K562 (cell line): ENCODE data around the gene SMAD3. TPM values are rescaled to one million over a fixed set of nuclear protein-coding genes. Genes with fewer than 3 reads are reported as not detected.

ENCODE experiments used
- ATAC-seq: fragments of 200-7000 bp; cut with Tn5 transposase; 3 replicates; pipeline ENCODE4 v1.9.1; 2020; ENCODE audit warnings: moderate library complexity
- BruUV-seq: library from RNA; stranded (reverse); fragments of 400-500 nt; replicated peaks from 2 replicates; lab custom pipeline; 2021; lab: Mats Ljungman, UMichigan
- CTCF ChIA-PET: fragments of 300-600 bp; formaldehyde crosslinking; extraction: SDS; loops from one replicate; lab custom pipeline; 2021; ENCODE audit warnings: low intra/inter-chr PET ratio; lab: Yijun Ruan, JAX
- POLR2A ChIA-PET: fragments of 300-600, 350-650 bp; sonication (Branson Sonifier 250); formaldehyde crosslinking; extraction: SDS; loops from one replicate; lab custom pipeline; 2021; ENCODE audit warnings: antibody characterized with exemption, inconsistent platforms; lab: Yijun Ruan, JAX
- DNase-seq, 4 experiments: peaks; one replicate each; pipeline versions ENCODE4 v3.0.0 to v3.0.0-alpha.2; 2011 to 2018; ENCODE audit warnings: low spot score in 3 of 4, mixed read lengths in 3 of 4; ENCODE audit errors: extremely low read depth in 1 of 4
- FAIRE-seq: peaks from 2 replicates; lab custom pipeline; 2011; peaks lifted over from hg19 to GRCh38; lab: Jason Lieb, UNC
- H2AFZ ChIP-seq: 2 replicates; pipeline ENCODE4 v1.6.0; 2011; ENCODE audit warnings: low read depth, low read length, control low read depth, inconsistent platforms
- H3K27ac ChIP-seq: fragments of 200-600 bp; 3 replicates; pipeline ENCODE4 v1.8.0; 2011; ENCODE audit warnings: low read depth, mild to moderate bottlenecking, control low read depth, inconsistent platforms, low read length, moderate library complexity, mixed read lengths; ENCODE audit errors: extremely low read depth
- H3K27me3 ChIP-seq, 2 experiments: fragments of 300-600 bp in 1 of 2; 2 replicates in 1 of 2; 3 replicates in 1 of 2; pipeline versions ENCODE4 v1.6.0 to v1.8.0; 2011; ENCODE audit warnings: inconsistent platforms in 2 of 2, low read length in 2 of 2, mild to moderate bottlenecking in 1 of 2, mixed read lengths in 1 of 2, moderate library complexity in 1 of 2; ENCODE audit not compliant: control insufficient read depth in 2 of 2, insufficient read depth in 2 of 2
- H3K36me3 ChIP-seq: fragments of 300-600 bp; 3 replicates; pipeline ENCODE4 v1.8.0; 2011; ENCODE audit warnings: mild to moderate bottlenecking, low read length, inconsistent platforms; ENCODE audit not compliant: control insufficient read depth, insufficient read depth
- H3K4me1 ChIP-seq, 2 experiments: fragments of 200-600 bp in 1 of 2; replicated peaks in 1 of 2; 2 replicates in 1 of 2; 3 replicates in 1 of 2; pipeline versions ENCODE4 v1.5.1 to v1.8.0; 2011; ENCODE audit warnings: inconsistent platforms in 2 of 2, low read length in 2 of 2, mild to moderate bottlenecking in 1 of 2, mixed read lengths in 1 of 2, moderate library complexity in 1 of 2; ENCODE audit not compliant: control insufficient read depth in 2 of 2, insufficient read depth in 2 of 2
- H3K4me2 ChIP-seq: 2 replicates; pipeline ENCODE4 v1.6.1; 2011; ENCODE audit warnings: low read length, control low read depth, inconsistent platforms, mixed read lengths; ENCODE audit not compliant: insufficient read depth
- H3K4me3 ChIP-seq: fragments of 200-600 bp; sonication (generic), shearing (Covaris generic); 2 replicates; pipeline ENCODE4 v1.5.1; 2016; ENCODE audit warnings: control low read depth, inconsistent platforms
- H3K79me2 ChIP-seq: fragments of 200-600 bp; 3 replicates; pipeline ENCODE4 v1.8.0; 2011; ENCODE audit warnings: low read length, inconsistent platforms; ENCODE audit not compliant: control insufficient read depth, insufficient read depth
- H3K9ac ChIP-seq, 2 experiments: 2 replicates each; pipeline versions ENCODE4 v1.6.0 to v1.6.1; 2011; ENCODE audit warnings: low read depth in 2 of 2, low read length in 2 of 2, control low read depth in 1 of 2, inconsistent platforms in 1 of 2, mild to moderate bottlenecking in 1 of 2, mixed read lengths in 1 of 2; ENCODE audit not compliant: insufficient read depth in 1 of 2
- H3K9me1 ChIP-seq: one replicate; pipeline ENCODE4 v1.6.0; 2011; ENCODE audit warnings: inconsistent platforms, mild to moderate bottlenecking, low read length, moderate library complexity; ENCODE audit not compliant: control insufficient read depth, insufficient read depth
- H3K9me3 ChIP-seq: replicated peaks from 2 replicates; pipeline ENCODE4 v1.5.1; 2011; ENCODE audit warnings: low read depth, low read length, inconsistent platforms; ENCODE audit not compliant: control insufficient read depth, insufficient read depth
- H4K20me1 ChIP-seq: replicated peaks from 2 replicates; pipeline ENCODE4 v1.6.1; 2011; ENCODE audit warnings: low read length, inconsistent platforms, mixed read lengths; ENCODE audit not compliant: control insufficient read depth, insufficient read depth
- BCL6 ChIP-seq: fragments of 250-450 bp; sonication (Bioruptor Pico); IDR thresholded peaks from 2 replicates; pipeline ENCODE4 v1.4.0; 2020
- CHD1 ChIP-seq: fragments of 200-600 bp; sonication (generic); IDR thresholded peaks from one replicate; pipeline ENCODE4 v1.6.1; 2012; ENCODE audit warnings: mild to moderate bottlenecking, moderate library complexity, low read length, inconsistent platforms
- ETS2 ChIP-seq: IDR thresholded peaks from 2 replicates; pipeline ENCODE4 v1.6.1; 2016; ENCODE audit warnings: borderline replicate concordance, missing genetic modification characterization, mild to moderate bottlenecking, moderate library complexity, missing compliant biosample characterization; ENCODE audit not compliant: poor library complexity, severe bottlenecking
- HLTF ChIP-seq: fragments of 450-650 bp; IDR thresholded peaks from 2 replicates; pipeline ENCODE4 v1.6.1; 2016
- IRF9 ChIP-seq: fragments of 450-650 bp; IDR thresholded peaks from 2 replicates; pipeline ENCODE4 v1.6.1; 2016; ENCODE audit warnings: missing biosample characterization, missing genetic modification characterization
- KDM2B ChIP-seq: fragments of 250-450 bp; sonication (Bioruptor Pico); IDR thresholded peaks from 2 replicates; pipeline ENCODE4 v1.8.0; 2021; ENCODE audit warnings: mild to moderate bottlenecking, moderate library complexity
- MCM5 ChIP-seq: fragments of 450-650 bp; IDR thresholded peaks from 2 replicates; pipeline ENCODE4 v1.6.1; 2016; ENCODE audit warnings: low read depth
- MEF2A ChIP-seq: IDR thresholded peaks from 2 replicates; pipeline ENCODE4 v1.6.1; 2011; ENCODE audit warnings: low read depth, mild to moderate bottlenecking, low read length, moderate library complexity; ENCODE audit not compliant: control insufficient read depth
- NFE2 ChIP-seq: IDR thresholded peaks from 2 replicates; pipeline ENCODE4 v1.6.1; 2014; ENCODE audit warnings: antibody characterized with exemption, low read depth
- RB1 ChIP-seq: fragments of 450-650 bp; IDR thresholded peaks from 2 replicates; pipeline ENCODE4 v1.6.1; 2017; ENCODE audit warnings: low read depth, mild to moderate bottlenecking
- RHOXF2B ChIP-seq: fragments of 250-450 bp; sonication (Bioruptor Pico); conservative IDR thresholded peaks from 2 replicates; pipeline ENCODE4 v1.5.1; 2021
- TSC22D4 ChIP-seq: fragments of 450-650 bp; IDR thresholded peaks from 2 replicates; pipeline ENCODE4 v1.6.1; 2016; ENCODE audit warnings: missing genetic modification characterization, missing biosample characterization, control low read depth
- ZBED1 ChIP-seq: IDR thresholded peaks from 2 replicates; pipeline ENCODE4 v1.6.1; 2014
- ZNF354B ChIP-seq: fragments of 250-450 bp; sonication (Bioruptor Pico); IDR thresholded peaks from 2 replicates; pipeline ENCODE4 v1.4.0; 2020
- ZNF707 ChIP-seq: fragments of 250-450 bp; sonication (Bioruptor Pico); conservative IDR thresholded peaks from 2 replicates; pipeline ENCODE4 v1.8.0; 2022; ENCODE audit warnings: inconsistent platforms, mild to moderate bottlenecking, moderate library complexity
- ZNF778 ChIP-seq: fragments of 450-650 bp; formaldehyde crosslinking; IDR thresholded peaks from 2 replicates; pipeline ENCODE4 v1.4.0; 2020; ENCODE audit warnings: mild to moderate bottlenecking, moderate library complexity
- WGBS: fragments of 100-300 bp; shearing (Covaris generic); methylation state at CpG from one replicate; pipeline ENCODE4 v1.1.6; 2016; ENCODE audit warnings: low coverage, mixed read lengths; ENCODE audit not compliant: insufficient coverage; ENCODE audit errors: missing lambda C conversion rate; 5-methylcytosine and 5-hydroxymethylcytosine counted together
- in situ Hi-C: fragments of 300-500 bp; cut with MboI; formaldehyde crosslinking; loops from 4 replicates; pipeline ENCODE4 v1.15.0; 2018; ENCODE audit warnings: inconsistent platforms, mixed read lengths
- intact Hi-C: fragments of 100-400 bp; cut with micrococcal nuclease; formaldehyde crosslinking; loops from 2 replicates; pipeline ENCODE4 v1.14.2; 2022
- polyA plus RNA-seq, 8 experiments: library from polyadenylated mRNA; depleted of rRNA in 4 of 8; stranded (reverse) in 5 of 8; unstranded in 3 of 8; fragments of >200 nt; fragmentation: Nextera tagmentation in 2 of 8; fragmentation: Illumina TruSeq in 1 of 8; extraction: Ambion mirVana in 2 of 8; extraction: Trizol in 1 of 8; gene quantifications; 2 replicates each; pipeline versions ENCODE4 v1.2.1 to v1.2.3, GENCODE V29; 2011 to 2014; ENCODE audit warnings: inconsistent platforms in 1 of 8, missing spikeins in 1 of 8
- total RNA-seq, 7 experiments: library from RNA; depleted of rRNA in 6 of 7; stranded (reverse); fragments of >200 nt in 6 of 7; fragmentation: Illumina TruSeq in 2 of 7; extraction: Trizol in 2 of 7; gene quantifications; 2 replicates each; pipeline versions ENCODE4 v1.2.1 to v1.2.3, GENCODE V29; 2011 to 2021; ENCODE audit warnings: low replicate concordance in 1 of 7
- TF ChIP-seq, protein P1 (sequence below): fragments of 200-800 bp; sonication (Bioruptor generic); IDR thresholded peaks from 2 replicates; pipeline ENCODE4 v1.6.1; 2016; ENCODE audit warnings: missing genetic modification characterization, missing compliant biosample characterization

SMAD3 gene
- total and polyA plus RNA-seq, 9 of the 15 experiments (the other 6 are each of a cell fraction or from before 2014, with no cell fraction given), result 4.3 to 39.2 (median 11.1) TPM

GRCh38 chr15:67132276-67132675 lies 66.9 kb downstream of the SMAD3 start:
- no TSS peak for BruUV-seq
- no peak overlapping the region for H3K9ac ChIP-seq
- H3K36me3 ChIP-seq, result peaks cover 4% of the 10 kb centered on the region; the same call in 1 of the 3 replicates
- no peaks in the 10 kb centered on the region; a peak in 1 of 5 replicates for H3K27me3 ChIP-seq
- H3K4me1 ChIP-seq, result peaks cover 3 to 33% of the 10 kb centered on the region in 2 experiments; a peak in 4 of 5 replicates
- H3K27ac ChIP-seq, result no peak overlapping the region
- in situ Hi-C loops (no loop called here), intact Hi-C loops (no loop called here)
- peaks cover 5% of the 10 kb centered on the region for H4K20me1 ChIP-seq
- no peak overlapping the region for H3K4me3 ChIP-seq
- H3K9me1 ChIP-seq, result no peaks in the 10 kb centered on the region
- POLR2A ChIA-PET, result interaction anchor here (0.6 to 1.2 kb wide), 3 partner anchors 9 to 66 kb away, joined by 4 to 5 read pairs (median 4); no protein-coding TSS in a partner anchor
- CTCF ChIA-PET, result no interaction called here
- 47% methylated on average over 3 of the region's 3 CpGs for WGBS
- FAIRE-seq (no peak), ATAC-seq (no peak), DNase-seq (no peak)
- peaks cover 32% of the 10 kb centered on the region; the same call in 1 of the 3 replicates for H3K79me2 ChIP-seq
- H2AFZ ChIP-seq, result no peak overlapping the region
- no peak overlapping the region for H3K4me2 ChIP-seq
- H3K9me3 ChIP-seq, result no peaks in the 10 kb centered on the region
- TF ChIP-seq KDM2B (CRISPR knock-in tag), result no peak
- no peak for TF ChIP-seq TSC22D4
- no peak for TF ChIP-seq RHOXF2B (CRISPR knock-in tag)
- no peak for TF ChIP-seq HLTF
- no peak for TF ChIP-seq MCM5
- no peak for TF ChIP-seq MEF2A
- TF ChIP-seq ZNF354B (CRISPR knock-in tag), result no peak
- no peak for TF ChIP-seq ETS2 (tag)
- no peak for TF ChIP-seq IRF9 (tag)
- no peak for TF ChIP-seq ZNF707 (CRISPR knock-in tag)
- TF ChIP-seq CHD1, result no peak
- no peak for TF ChIP-seq BCL6 (CRISPR knock-in tag)
- TF ChIP-seq NFE2, result no peak
- no peak for TF ChIP-seq RB1
- TF ChIP-seq, protein P1, sequence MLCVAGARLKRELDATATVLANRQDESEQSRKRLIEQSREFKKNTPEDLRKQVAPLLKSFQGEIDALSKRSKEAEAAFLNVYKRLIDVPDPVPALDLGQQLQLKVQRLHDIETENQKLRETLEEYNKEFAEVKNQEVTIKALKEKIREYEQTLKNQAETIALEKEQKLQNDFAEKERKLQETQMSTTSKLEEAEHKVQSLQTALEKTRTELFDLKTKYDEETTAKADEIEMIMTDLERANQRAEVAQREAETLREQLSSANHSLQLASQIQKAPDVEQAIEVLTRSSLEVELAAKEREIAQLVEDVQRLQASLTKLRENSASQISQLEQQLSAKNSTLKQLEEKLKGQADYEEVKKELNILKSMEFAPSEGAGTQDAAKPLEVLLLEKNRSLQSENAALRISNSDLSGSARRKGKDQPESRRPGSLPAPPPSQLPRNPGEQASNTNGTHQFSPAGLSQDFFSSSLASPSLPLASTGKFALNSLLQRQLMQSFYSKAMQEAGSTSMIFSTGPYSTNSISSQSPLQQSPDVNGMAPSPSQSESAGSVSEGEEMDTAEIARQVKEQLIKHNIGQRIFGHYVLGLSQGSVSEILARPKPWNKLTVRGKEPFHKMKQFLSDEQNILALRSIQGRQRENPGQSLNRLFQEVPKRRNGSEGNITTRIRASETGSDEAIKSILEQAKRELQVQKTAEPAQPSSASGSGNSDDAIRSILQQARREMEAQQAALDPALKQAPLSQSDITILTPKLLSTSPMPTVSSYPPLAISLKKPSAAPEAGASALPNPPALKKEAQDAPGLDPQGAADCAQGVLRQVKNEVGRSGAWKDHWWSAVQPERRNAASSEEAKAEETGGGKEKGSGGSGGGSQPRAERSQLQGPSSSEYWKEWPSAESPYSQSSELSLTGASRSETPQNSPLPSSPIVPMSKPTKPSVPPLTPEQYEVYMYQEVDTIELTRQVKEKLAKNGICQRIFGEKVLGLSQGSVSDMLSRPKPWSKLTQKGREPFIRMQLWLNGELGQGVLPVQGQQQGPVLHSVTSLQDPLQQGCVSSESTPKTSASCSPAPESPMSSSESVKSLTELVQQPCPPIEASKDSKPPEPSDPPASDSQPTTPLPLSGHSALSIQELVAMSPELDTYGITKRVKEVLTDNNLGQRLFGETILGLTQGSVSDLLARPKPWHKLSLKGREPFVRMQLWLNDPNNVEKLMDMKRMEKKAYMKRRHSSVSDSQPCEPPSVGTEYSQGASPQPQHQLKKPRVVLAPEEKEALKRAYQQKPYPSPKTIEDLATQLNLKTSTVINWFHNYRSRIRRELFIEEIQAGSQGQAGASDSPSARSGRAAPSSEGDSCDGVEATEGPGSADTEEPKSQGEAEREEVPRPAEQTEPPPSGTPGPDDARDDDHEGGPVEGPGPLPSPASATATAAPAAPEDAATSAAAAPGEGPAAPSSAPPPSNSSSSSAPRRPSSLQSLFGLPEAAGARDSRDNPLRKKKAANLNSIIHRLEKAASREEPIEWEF, result no peak
- TF ChIP-seq ZNF778 (CRISPR knock-in tag), result no peak
- TF ChIP-seq ZBED1, result no peak
